ENCODE measurements around the gene SEC22C. TPM values are rescaled to one million over a fixed set of nuclear protein-coding genes. Genes with fewer than 3 reads are reported as not detected.
A peak's percentile ranks its signal among the peaks of the same experiment; 100 is the strongest.

The SEC22C gene
- total and polyA plus RNA-seq, 12 donors, result 21.1 to 32.9 (median 26.1) TPM

- WGBS, 2 donors, result 55 to 66% methylated on average over 5 of the region's 5 CpGs
- TF ChIP-seq CTCF (IDR thresholded peaks at IDR 0.05), result no peak
- ATAC-seq, result no peak
- no peak overlapping the region for H3K4me3 ChIP-seq
- no peaks in the 10 kb centered on the region for H3K36me3 ChIP-seq
- intact Hi-C loops (cut with DNase I), result no loop called here
- DNase-seq, result no peak
- peaks cover 0 to 29% (median 19%) of the 10 kb centered on the region in 9 donors for H3K4me1 ChIP-seq
- H3K27ac ChIP-seq, result peak overlapping the region in 7 of 10 donors; percentile 27 to 77 (median 66)
- no peaks in the 10 kb centered on the region for H3K27me3 ChIP-seq
- no peaks in the 10 kb centered on the region for H3K9me3 ChIP-seq
Observed at GRCh38 chr3:42516443-42516842, 65.3 kb downstream of the SEC22C start.

GRCh38 chr3:42515976-42516375 is 65.8 kb downstream of the SEC22C start:
- no peak for TF ChIP-seq CTCF (IDR thresholded peaks at IDR 0.05)
- Histone ChIP-seq H3K4me1 (peaks cover 2 to 32% (median 23%) of the 10 kb centered on the region in 9 donors), H3K9me3 (no peaks in the 10 kb centered on the region), H3K4me3 (no peak overlapping the region), H3K36me3 (no peaks in the 10 kb centered on the region), H3K27ac (peak overlapping the region in 7 of 10 donors; percentile 27 to 77 (median 66)), H3K27me3 (no peaks in the 10 kb centered on the region)
- ATAC-seq, result peak in 3 of 8 donors; percentile 11 to 22 (median 15)
- WGBS, 2 donors, result 65% methylated on average over 2 of the region's 2 CpGs
- intact Hi-C loops (cut with DNase I), result no loop called here
- DNase-seq, result no peak

GRCh38 chr3:42515391-42515916 is 66.3 kb downstream of the SEC22C start:
- 45 to 62% methylated on average over 12 of the region's 12 CpGs for WGBS, 2 donors
- DNase-seq (peak; percentile 69 to 74), ATAC-seq (peak; percentile 77 to 95 (median 92))
- Histone ChIP-seq H3K36me3 (no peaks in the 10 kb centered on the region), H3K27me3 (no peaks in the 10 kb centered on the region), H3K4me1 (peaks cover 4 to 37% (median 28%) of the 10 kb centered on the region in 9 donors), H3K4me3 (no peak overlapping the region), H3K9me3 (no peaks in the 10 kb centered on the region), H3K27ac (peak overlapping the region; percentile 24 to 77 (median 60))
- intact Hi-C loops (cut with DNase I), result no loop called here
- TF ChIP-seq CTCF (IDR thresholded peaks at IDR 0.05), result no peak

GRCh38 chr3:42514876-42515275 is 66.9 kb downstream of the SEC22C start:
- DNase-seq (no peak), ATAC-seq (peak in 2 of 8 donors; percentile 3 to 9)
- Histone ChIP-seq H3K27me3 (no peaks in the 10 kb centered on the region), H3K27ac (peak overlapping the region; percentile 24 to 77 (median 60)), H3K9me3 (no peaks in the 10 kb centered on the region), H3K4me1 (peaks cover 5 to 40% (median 29%) of the 10 kb centered on the region in 9 donors), H3K4me3 (no peak overlapping the region), H3K36me3 (no peaks in the 10 kb centered on the region)
- TF ChIP-seq CTCF (IDR thresholded peaks at IDR 0.05), result no peak
- intact Hi-C loops (cut with DNase I), result no loop called here
- 47 to 67% methylated on average over 4 of the region's 4 CpGs for WGBS, 2 donors

Data from heart right ventricle (tissue), 16 donors.